ENCODE results near the gene RFK. TPM values are rescaled to one million over a fixed set of nuclear protein-coding genes. Genes with fewer than 3 reads are reported as not detected.

RFK gene
- total RNA-seq, 3 donors from 2014 or later: 12.2 to 26.2 (median 23.9) TPM

DNA sequence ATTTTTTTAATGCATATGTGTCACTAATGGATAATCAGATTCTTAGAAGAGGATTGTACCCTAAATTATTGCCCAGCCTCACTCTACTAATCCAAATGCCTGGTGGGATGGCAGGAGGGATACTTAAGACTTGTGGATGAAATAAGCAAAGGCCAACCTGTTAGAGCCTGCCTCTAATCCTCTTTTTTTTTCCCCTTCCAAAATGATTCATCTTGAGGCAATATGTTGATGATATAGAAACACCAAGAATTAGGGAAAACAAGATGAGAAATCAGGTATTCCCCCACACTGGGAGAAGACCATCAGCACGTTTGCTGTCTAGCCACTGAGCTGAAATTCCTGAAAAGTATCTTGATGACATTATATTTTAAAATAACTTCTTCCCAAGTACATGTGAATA is 52.0 kb downstream of the RFK start:
- H3K4me1 ChIP-seq: no peaks in the 10 kb centered on the region
- DNase-seq (ENCODE audit: low spot score in 2 of 2): no peak
- H3K4me3 ChIP-seq: no peak overlapping the region
- TF ChIP-seq POLR2AphosphoS5 (IDR thresholded peaks at IDR 0.05) (no peak), POLR2A (IDR thresholded peaks at IDR 0.05) (no peak)
- TF ChIP-seq, protein P1, sequence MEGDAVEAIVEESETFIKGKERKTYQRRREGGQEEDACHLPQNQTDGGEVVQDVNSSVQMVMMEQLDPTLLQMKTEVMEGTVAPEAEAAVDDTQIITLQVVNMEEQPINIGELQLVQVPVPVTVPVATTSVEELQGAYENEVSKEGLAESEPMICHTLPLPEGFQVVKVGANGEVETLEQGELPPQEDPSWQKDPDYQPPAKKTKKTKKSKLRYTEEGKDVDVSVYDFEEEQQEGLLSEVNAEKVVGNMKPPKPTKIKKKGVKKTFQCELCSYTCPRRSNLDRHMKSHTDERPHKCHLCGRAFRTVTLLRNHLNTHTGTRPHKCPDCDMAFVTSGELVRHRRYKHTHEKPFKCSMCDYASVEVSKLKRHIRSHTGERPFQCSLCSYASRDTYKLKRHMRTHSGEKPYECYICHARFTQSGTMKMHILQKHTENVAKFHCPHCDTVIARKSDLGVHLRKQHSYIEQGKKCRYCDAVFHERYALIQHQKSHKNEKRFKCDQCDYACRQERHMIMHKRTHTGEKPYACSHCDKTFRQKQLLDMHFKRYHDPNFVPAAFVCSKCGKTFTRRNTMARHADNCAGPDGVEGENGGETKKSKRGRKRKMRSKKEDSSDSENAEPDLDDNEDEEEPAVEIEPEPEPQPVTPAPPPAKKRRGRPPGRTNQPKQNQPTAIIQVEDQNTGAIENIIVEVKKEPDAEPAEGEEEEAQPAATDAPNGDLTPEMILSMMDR (IDR thresholded peaks at IDR 0.05): no peak
- H3K9me3 ChIP-seq: no peaks in the 10 kb centered on the region
- H3K36me3 ChIP-seq: no peaks in the 10 kb centered on the region
- H3K27ac ChIP-seq: no peak overlapping the region
- H3K27me3 ChIP-seq: no peaks in the 10 kb centered on the region
- intact Hi-C loops (cut with DNase I; ENCODE audit: low total_unique reads): no loop called here

- H3K9me3 ChIP-seq: no peaks in the 10 kb centered on the region
- H3K4me1 ChIP-seq: no peaks in the 10 kb centered on the region
- H3K27ac ChIP-seq: no peak overlapping the region
- intact Hi-C loops (cut with DNase I; ENCODE audit: low total_unique reads): no loop called here
- no peaks in the 10 kb centered on the region for H3K27me3 ChIP-seq
- TF ChIP-seq POLR2AphosphoS5 (IDR thresholded peaks at IDR 0.05) (no peak), POLR2A (IDR thresholded peaks at IDR 0.05) (no peak)
- TF ChIP-seq, protein P1 (IDR thresholded peaks at IDR 0.05): no peak
- DNase-seq (ENCODE audit: low spot score in 2 of 2): no peak
- H3K36me3 ChIP-seq: no peaks in the 10 kb centered on the region
- no peak overlapping the region for H3K4me3 ChIP-seq
Measured at GRCh38 chr9:76341616-76342015, 52.6 kb downstream of the RFK start.

GRCh38 chr9:76338418-76338817 is 55.8 kb downstream of the RFK start:
- TF ChIP-seq, protein P1 (IDR thresholded peaks at IDR 0.05): no peak
- no peak for TF ChIP-seq POLR2A (IDR thresholded peaks at IDR 0.05)
- no peak for TF ChIP-seq POLR2AphosphoS5 (IDR thresholded peaks at IDR 0.05)
- H3K36me3 ChIP-seq: no peaks in the 10 kb centered on the region
- DNase-seq (ENCODE audit: low spot score in 2 of 2): no peak
- H3K27me3 ChIP-seq: no peaks in the 10 kb centered on the region
- H3K27ac ChIP-seq: no peak overlapping the region
- no peaks in the 10 kb centered on the region for H3K4me1 ChIP-seq
- H3K4me3 ChIP-seq: no peak overlapping the region
- no peaks in the 10 kb centered on the region for H3K9me3 ChIP-seq
- intact Hi-C loops (cut with DNase I; ENCODE audit: low total_unique reads): no loop called here

DNA sequence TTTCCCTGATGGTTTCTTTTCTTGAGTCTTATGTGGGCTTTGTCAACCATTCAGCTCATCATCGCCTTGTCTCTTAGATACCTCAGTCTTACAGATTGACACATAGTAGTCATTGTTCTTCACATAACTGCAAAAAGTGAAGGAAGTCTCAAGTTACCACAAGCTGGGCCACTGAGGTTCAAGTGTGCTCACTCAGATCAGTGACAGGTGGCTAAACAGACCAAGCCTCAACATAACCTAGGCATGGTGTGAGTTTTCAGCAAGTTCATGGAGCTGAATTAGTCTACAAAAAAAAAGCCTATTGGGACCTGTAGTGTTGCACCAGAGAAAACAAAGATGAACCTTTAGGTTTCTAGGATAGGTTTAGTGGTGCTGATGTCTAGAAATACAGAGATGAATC is 58.2 kb downstream of the RFK start:
- H3K9me3 ChIP-seq: no peaks in the 10 kb centered on the region
- no peak overlapping the region for H3K27ac ChIP-seq
- H3K36me3 ChIP-seq: no peaks in the 10 kb centered on the region
- no peak overlapping the region for H3K4me3 ChIP-seq
- TF ChIP-seq POLR2AphosphoS5 (IDR thresholded peaks at IDR 0.05) (no peak), POLR2A (IDR thresholded peaks at IDR 0.05) (no peak)
- TF ChIP-seq, protein P1 (IDR thresholded peaks at IDR 0.05): no peak
- intact Hi-C loops (cut with DNase I; ENCODE audit: low total_unique reads): no loop called here
- no peaks in the 10 kb centered on the region for H3K4me1 ChIP-seq
- no peaks in the 10 kb centered on the region for H3K27me3 ChIP-seq
- no peak for DNase-seq (ENCODE audit: low spot score in 2 of 2)

Other genes with a start within 250 kb of the RFK start
- gene GCNT1, start 64.8 kb upstream of the RFK start, total RNA-seq: 10 to 100 TPM in 2 of 3 donors, 1 to 10 TPM in 1; 7.9 to 16.5 (median 10.1) TPM